ENCODE results near the gene TCEA2.

The TCEA2 gene

GRCh38 chr20:64040231-64041039 is 22.6 kb upstream of the TCEA2 start:
- peaks cover 25% of the 10 kb centered on the region; the same call in 1 of the 2 replicates for H3K4me1 ChIP-seq (ENCODE audit: insufficient read depth, low read length)
- H3K36me3 ChIP-seq (ENCODE audit: insufficient read depth, low read length), result no peaks in the 10 kb centered on the region
- H3K9ac ChIP-seq (ENCODE audit: low read depth, low read length), result no peak overlapping the region
- H3K9me3 ChIP-seq (ENCODE audit: control insufficient read depth, insufficient read depth, low read length), result no peaks in the 10 kb centered on the region

- H3K4me1 ChIP-seq (ENCODE audit: insufficient read depth, low read length), result peaks cover 24% of the 10 kb centered on the region; the same call in 1 of the 2 replicates
- H3K36me3 ChIP-seq (ENCODE audit: insufficient read depth, low read length), result no peaks in the 10 kb centered on the region
- H3K9me3 ChIP-seq (ENCODE audit: control insufficient read depth, insufficient read depth, low read length), result no peaks in the 10 kb centered on the region
- H3K9ac ChIP-seq (ENCODE audit: low read depth, low read length), result no peak overlapping the region
Measured at GRCh38 chr20:64041040-64041780, 21.8 kb upstream of the TCEA2 start.

- peaks cover 19% of the 10 kb centered on the region; the same call in 1 of the 2 replicates for H3K4me1 ChIP-seq (ENCODE audit: insufficient read depth, low read length)
- peak overlapping the region; percentile 71; the same call in 1 of the 2 replicates for H3K9ac ChIP-seq (ENCODE audit: low read depth, low read length)
- H3K36me3 ChIP-seq (ENCODE audit: insufficient read depth, low read length), result no peaks in the 10 kb centered on the region
- H3K9me3 ChIP-seq (ENCODE audit: control insufficient read depth, insufficient read depth, low read length), result no peaks in the 10 kb centered on the region
Measured at GRCh38 chr20:64041781-64042053, 21.3 kb upstream of the TCEA2 start.

GRCh38 chr20:64042054-64042781 is 20.8 kb upstream of the TCEA2 start:
- no peaks in the 10 kb centered on the region for H3K36me3 ChIP-seq (ENCODE audit: insufficient read depth, low read length)
- H3K4me1 ChIP-seq (ENCODE audit: insufficient read depth, low read length), result peaks cover 19% of the 10 kb centered on the region; the same call in 1 of the 2 replicates
- H3K9ac ChIP-seq (ENCODE audit: low read depth, low read length), result peak overlapping the region; percentile 71; the same call in 1 of the 2 replicates
- no peaks in the 10 kb centered on the region for H3K9me3 ChIP-seq (ENCODE audit: control insufficient read depth, insufficient read depth, low read length)

- no peaks in the 10 kb centered on the region for H3K9me3 ChIP-seq (ENCODE audit: control insufficient read depth, insufficient read depth, low read length)
- H3K9ac ChIP-seq (ENCODE audit: low read depth, low read length), result no peak overlapping the region
- H3K4me1 ChIP-seq (ENCODE audit: insufficient read depth, low read length), result peaks cover 19% of the 10 kb centered on the region; the same call in 1 of the 2 replicates
- H3K36me3 ChIP-seq (ENCODE audit: insufficient read depth, low read length), result no peaks in the 10 kb centered on the region
Measured at GRCh38 chr20:64043768-64044167, 19.2 kb upstream of the TCEA2 start.

GRCh38 chr20:64044484-64045247 is 18.3 kb upstream of the TCEA2 start:
- no peak overlapping the region for H3K9ac ChIP-seq (ENCODE audit: low read depth, low read length)
- no peaks in the 10 kb centered on the region for H3K36me3 ChIP-seq (ENCODE audit: insufficient read depth, low read length)
- no peaks in the 10 kb centered on the region for H3K9me3 ChIP-seq (ENCODE audit: control insufficient read depth, insufficient read depth, low read length)
- H3K4me1 ChIP-seq (ENCODE audit: insufficient read depth, low read length), result peaks cover 14% of the 10 kb centered on the region; the same call in 1 of the 2 replicates

- Histone ChIP-seq H3K36me3 (ENCODE audit: insufficient read depth, low read length) (no peaks in the 10 kb centered on the region), H3K9me3 (ENCODE audit: control insufficient read depth, insufficient read depth, low read length) (no peaks in the 10 kb centered on the region), H3K9ac (ENCODE audit: low read depth, low read length) (no peak overlapping the region), H3K4me1 (ENCODE audit: insufficient read depth, low read length) (peaks cover 18% of the 10 kb centered on the region; the same call in 1 of the 2 replicates)
Measured at GRCh38 chr20:64045346-64046011, 17.5 kb upstream of the TCEA2 start.

- Histone ChIP-seq H3K9me3 (ENCODE audit: control insufficient read depth, insufficient read depth, low read length) (no peaks in the 10 kb centered on the region), H3K9ac (ENCODE audit: low read depth, low read length) (no peak overlapping the region), H3K36me3 (ENCODE audit: insufficient read depth, low read length) (no peaks in the 10 kb centered on the region), H3K4me1 (ENCODE audit: insufficient read depth, low read length) (peaks cover 18% of the 10 kb centered on the region; the same call in 1 of the 2 replicates)
Measured at GRCh38 chr20:64047046-64047389, 16.0 kb upstream of the TCEA2 start.

GRCh38 chr20:64047968-64048401 is 15.0 kb upstream of the TCEA2 start:
- Histone ChIP-seq H3K36me3 (ENCODE audit: insufficient read depth, low read length) (no peaks in the 10 kb centered on the region), H3K4me1 (ENCODE audit: insufficient read depth, low read length) (peaks cover 18% of the 10 kb centered on the region; the same call in 1 of the 2 replicates), H3K9ac (ENCODE audit: low read depth, low read length) (peak overlapping the region; percentile 37), H3K9me3 (ENCODE audit: control insufficient read depth, insufficient read depth, low read length) (no peaks in the 10 kb centered on the region)

- H3K4me1 ChIP-seq (ENCODE audit: insufficient read depth, low read length), result peaks cover 19% of the 10 kb centered on the region; the same call in 1 of the 2 replicates
- no peaks in the 10 kb centered on the region for H3K36me3 ChIP-seq (ENCODE audit: insufficient read depth, low read length)
- H3K9me3 ChIP-seq (ENCODE audit: control insufficient read depth, insufficient read depth, low read length), result no peaks in the 10 kb centered on the region
- H3K9ac ChIP-seq (ENCODE audit: low read depth, low read length), result peak overlapping the region; percentile 37
Measured at GRCh38 chr20:64048402-64049044, 14.5 kb upstream of the TCEA2 start.

GRCh38 chr20:64049060-64049877 is 13.7 kb upstream of the TCEA2 start, which contains the start of gene SOX18:
TSS of gene SOX18 (minus strand) at chr20:64049639. CDS start at chr20:64049516, 123 bp downstream.
- Histone ChIP-seq H3K9me3 (ENCODE audit: control insufficient read depth, insufficient read depth, low read length) (no peaks in the 10 kb centered on the region), H3K36me3 (ENCODE audit: insufficient read depth, low read length) (no peaks in the 10 kb centered on the region), H3K9ac (ENCODE audit: low read depth, low read length) (peak within 1 kb of the TSS; percentile 37), H3K4me1 (ENCODE audit: insufficient read depth, low read length) (peaks cover 25% of the 10 kb centered on the region; the same call in 1 of the 2 replicates)

- Histone ChIP-seq H3K9ac (ENCODE audit: low read depth, low read length) (no peak overlapping the region; the same call in 1 of the 2 replicates), H3K4me1 (ENCODE audit: insufficient read depth, low read length) (peaks cover 22% of the 10 kb centered on the region; the same call in 1 of the 2 replicates), H3K9me3 (ENCODE audit: control insufficient read depth, insufficient read depth, low read length) (no peaks in the 10 kb centered on the region), H3K36me3 (ENCODE audit: insufficient read depth, low read length) (no peaks in the 10 kb centered on the region)
Measured at GRCh38 chr20:64049878-64050260, 13.1 kb upstream of the TCEA2 start.

All from ES-I3 (cell line).